Stomach (tissue), 9 donors: Measurements from ENCODE around the gene HDHD3. TPM values are rescaled to one million over a fixed set of nuclear protein-coding genes. Genes with fewer than 3 reads are reported as not detected.

Source experiments
- DNase-seq, 2 donors: peaks; one replicate each; pipeline versions ENCODE4 v3.0.0 to v3.0.0-alpha.2; 2013 to 2019
- H3K27ac ChIP-seq, 5 donors: fragments of 200-600 bp in 4 of 5; sonication (generic) in 4 of 5; one replicate each; pipeline ENCODE4 v1.5.1; 2013 to 2019; ENCODE audit warnings: mild to moderate bottlenecking in 1 of 5, moderate library complexity in 1 of 5
- H3K27me3 ChIP-seq, 3 donors: fragments of 200-600 bp; sonication (generic); one replicate each; pipeline ENCODE4 v1.5.1; 2017 to 2019; ENCODE audit warnings: mixed run types in 1 of 3
- H3K36me3 ChIP-seq, 4 donors: fragments of 200-600 bp; sonication (generic); 1 replicate in 3 of 4; 2 replicates in 1 of 4; pipeline ENCODE4 v1.5.1; 2016 to 2019
- H3K4me1 ChIP-seq, 4 donors: fragments of 200-600 bp; sonication (generic); one replicate each; pipeline ENCODE4 v1.5.1; 2016 to 2019
- H3K4me3 ChIP-seq, 4 donors: fragments of 200-600 bp; sonication (generic) in 3 of 4; one replicate each; pipeline ENCODE4 v1.5.1; 2016 to 2019; ENCODE audit warnings: mild to moderate bottlenecking in 1 of 4
- H3K9me3 ChIP-seq, 4 donors: fragments of 200-600 bp; sonication (generic); one replicate each; pipeline ENCODE4 v1.5.1; 2016 to 2019
- EP300 ChIP-seq: sonication (generic); formaldehyde crosslinking; IDR thresholded peaks from one replicate; pipeline ENCODE4 v1.6.1; 2017; ENCODE audit warnings: antibody characterized with exemption
- POLR2A ChIP-seq, 4 donors: fragments of 450-650 bp; IDR thresholded peaks; one replicate each; pipeline ENCODE4 v1.6.1; 2016; ENCODE audit warnings: antibody characterized with exemption in 4 of 4, control low read depth in 2 of 4, mild to moderate bottlenecking in 1 of 4, moderate library complexity in 1 of 4
- POLR2AphosphoS5 ChIP-seq, 3 donors: sonication (generic); formaldehyde crosslinking; IDR thresholded peaks; one replicate each; pipeline ENCODE4 v1.6.1; 2016; ENCODE audit warnings: antibody characterized with exemption in 3 of 3
- WGBS, 5 donors: extraction: QIAGEN DNeasy Blood & Tissue Kit in 3 of 5; methylation state at CpG; one replicate each; pipeline versions ENCODE4 v1.1.5 to v1.1.7; 2013 to 2018; 5-methylcytosine and 5-hydroxymethylcytosine counted together
- intact Hi-C: fragments of 100-400 bp; cut with DNase I; formaldehyde crosslinking; loops from one replicate; pipeline ENCODE4 v1.15.1; 2023; ENCODE audit warnings: low total_unique reads
- polyA plus RNA-seq, 3 donors: library from polyadenylated mRNA; stranded (reverse); fragments of 200-250 nt; gene quantifications; one replicate each; pipeline ENCODE4 v1.2.3, GENCODE V29; 2013
- total RNA-seq, 5 donors: library from RNA; depleted of rRNA; stranded (reverse); fragments of >200 nt; gene quantifications; one replicate each; pipeline versions ENCODE4 v1.1.0 to v1.2.3, GENCODE V29; 2014 to 2016
- TF ChIP-seq, protein P1 (sequence below), 7 experiments: fragments of 450-650 bp in 4 of 7; fragments of 200-600 bp in 3 of 7; sonication (generic) in 3 of 7; IDR thresholded peaks; one replicate each; pipeline ENCODE4 v1.5.1; 2016 to 2019; ENCODE audit warnings: antibody characterized with exemption in 7 of 7, control low read depth in 2 of 7, mild to moderate bottlenecking in 1 of 7
- donor health status: healthy with polysubstance abuse.
- donor health status: Bipolar disorder and iron deficiency.
- donor health status: healthy.

The HDHD3 gene
- total and polyA plus RNA-seq, 8 donors, result 41.3 to 120 (median 66.7) TPM

DNA sequence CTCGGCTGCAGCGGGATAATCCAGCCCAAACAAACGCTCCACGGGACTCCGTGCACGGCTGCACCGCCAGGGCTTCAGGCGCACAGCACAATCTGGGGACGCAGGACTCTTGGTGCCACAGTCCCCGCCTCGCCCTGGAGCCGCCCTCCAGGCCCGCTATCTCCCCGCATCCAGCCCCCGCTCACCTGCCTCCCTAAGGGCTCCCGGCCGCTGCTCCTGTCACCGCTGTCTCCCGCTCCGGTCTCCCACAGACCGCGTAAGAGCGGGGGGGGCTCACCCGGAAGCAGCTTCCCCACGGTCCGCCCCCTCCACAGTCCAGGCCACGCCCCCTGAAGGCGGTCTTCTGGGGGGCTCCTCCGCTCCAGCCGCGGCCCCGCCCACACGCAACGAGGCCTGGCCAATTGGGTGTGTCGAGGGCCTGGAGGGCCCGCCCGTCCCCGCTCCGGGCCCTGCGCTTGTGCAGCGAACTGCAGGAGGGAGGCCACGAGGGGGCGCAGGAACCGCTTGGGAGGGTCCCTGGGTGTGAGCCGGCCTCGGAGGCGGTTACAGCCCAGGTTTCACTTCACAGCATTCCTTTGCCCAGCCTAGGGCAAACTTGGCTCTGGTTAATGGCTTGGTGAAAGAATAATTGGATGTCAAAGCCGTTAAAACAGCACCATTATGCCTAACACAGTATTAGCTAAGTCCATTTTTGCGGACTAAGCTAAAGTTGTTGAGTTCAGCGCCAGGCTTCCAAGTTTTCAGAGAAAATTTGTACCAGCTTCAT, 24.4 kb upstream of the HDHD3 start, which contains the start of gene ALAD:
Gene ALAD, minus strand, starts transcription at position 258 of the 766 bp plus-strand sequence. CDS start 7,725 bp downstream, outside the sequence.
- H3K4me3 ChIP-seq, result peak within 1 kb of the TSS; percentile 87 to 94 (median 91)
- H3K9me3 ChIP-seq, result no peaks in the 10 kb centered on the region
- 2 to 7% (median 2%) methylated on average over 12 to 50 of the region's 50 CpGs for WGBS, 5 donors
- intact Hi-C loops, result no loop called here
- H3K4me1 ChIP-seq, result peaks cover 28 to 54% (median 50%) of the 10 kb centered on the region in 4 donors
- H3K27me3 ChIP-seq, result no peaks in the 10 kb centered on the region
- peak; percentile 100 for DNase-seq
- H3K27ac ChIP-seq, result peak within 1 kb of the TSS; percentile 81 to 94 (median 86)
- H3K36me3 ChIP-seq, result no peaks in the 10 kb centered on the region
- TF ChIP-seq POLR2AphosphoS5 (IDR thresholded peaks at IDR 0.05) (peak; percentile 31 to 93 (median 76)), POLR2A (IDR thresholded peaks at IDR 0.05) (peak in 1 of 4 donors; percentile 47), EP300 (no peak)
- TF ChIP-seq, protein P1, sequence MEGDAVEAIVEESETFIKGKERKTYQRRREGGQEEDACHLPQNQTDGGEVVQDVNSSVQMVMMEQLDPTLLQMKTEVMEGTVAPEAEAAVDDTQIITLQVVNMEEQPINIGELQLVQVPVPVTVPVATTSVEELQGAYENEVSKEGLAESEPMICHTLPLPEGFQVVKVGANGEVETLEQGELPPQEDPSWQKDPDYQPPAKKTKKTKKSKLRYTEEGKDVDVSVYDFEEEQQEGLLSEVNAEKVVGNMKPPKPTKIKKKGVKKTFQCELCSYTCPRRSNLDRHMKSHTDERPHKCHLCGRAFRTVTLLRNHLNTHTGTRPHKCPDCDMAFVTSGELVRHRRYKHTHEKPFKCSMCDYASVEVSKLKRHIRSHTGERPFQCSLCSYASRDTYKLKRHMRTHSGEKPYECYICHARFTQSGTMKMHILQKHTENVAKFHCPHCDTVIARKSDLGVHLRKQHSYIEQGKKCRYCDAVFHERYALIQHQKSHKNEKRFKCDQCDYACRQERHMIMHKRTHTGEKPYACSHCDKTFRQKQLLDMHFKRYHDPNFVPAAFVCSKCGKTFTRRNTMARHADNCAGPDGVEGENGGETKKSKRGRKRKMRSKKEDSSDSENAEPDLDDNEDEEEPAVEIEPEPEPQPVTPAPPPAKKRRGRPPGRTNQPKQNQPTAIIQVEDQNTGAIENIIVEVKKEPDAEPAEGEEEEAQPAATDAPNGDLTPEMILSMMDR (IDR thresholded peaks at IDR 0.05), result peak in 6 of 7 experiments; percentile 7 to 96 (median 94)

DNA sequence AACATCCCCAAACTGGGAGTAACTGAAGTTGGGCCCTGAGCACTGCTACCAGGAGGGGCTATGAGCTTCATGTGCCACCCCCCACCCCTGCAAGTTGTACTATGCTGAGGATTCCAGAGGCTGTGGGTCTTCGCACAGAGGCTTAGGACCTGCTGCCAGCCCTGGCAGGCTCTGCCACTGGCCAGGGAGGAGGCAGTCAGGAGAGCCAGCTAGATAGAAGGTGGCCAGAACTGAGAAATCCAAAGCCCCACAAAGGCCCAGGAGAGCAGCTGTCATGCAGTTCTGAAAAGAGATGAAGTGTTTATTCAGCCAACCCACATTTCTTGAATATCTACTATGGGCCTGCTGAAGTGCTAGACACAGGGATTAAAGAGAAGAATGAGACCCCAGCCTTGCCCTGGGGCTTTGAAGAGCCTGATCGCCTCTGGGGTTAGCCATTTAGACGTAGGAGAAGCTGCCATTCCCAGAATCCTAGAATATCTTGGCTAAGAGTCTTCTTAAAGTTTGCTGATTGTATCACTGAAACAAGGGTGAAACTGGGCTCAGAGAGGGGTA, 22.9 kb upstream of the HDHD3 start:
- no peak for TF ChIP-seq POLR2AphosphoS5 (IDR thresholded peaks at IDR 0.05)
- TF ChIP-seq EP300, result no peak
- TF ChIP-seq, protein P1 (IDR thresholded peaks at IDR 0.05), result no peak
- no peak for TF ChIP-seq POLR2A (IDR thresholded peaks at IDR 0.05)
- 41 to 69% (median 56%) methylated on average over 3 of the region's 3 CpGs for WGBS, 5 donors
- no peaks in the 10 kb centered on the region for H3K9me3 ChIP-seq
- H3K27ac ChIP-seq, result peak overlapping the region; percentile 81 to 94 (median 86)
- H3K4me3 ChIP-seq, result peak overlapping the region; percentile 87 to 94 (median 91)
- H3K27me3 ChIP-seq, result no peaks in the 10 kb centered on the region
- intact Hi-C loops, result loop anchor here (10.0 kb wide), 1 partner anchor 55 kb away; the partner anchor contains the start of genes BSPRY and WDR31
- peaks cover 0 to 14% (median 8%) of the 10 kb centered on the region in 4 donors for H3K36me3 ChIP-seq
- DNase-seq, result no peak
- peaks cover 28 to 63% (median 52%) of the 10 kb centered on the region in 4 donors for H3K4me1 ChIP-seq

DNA sequence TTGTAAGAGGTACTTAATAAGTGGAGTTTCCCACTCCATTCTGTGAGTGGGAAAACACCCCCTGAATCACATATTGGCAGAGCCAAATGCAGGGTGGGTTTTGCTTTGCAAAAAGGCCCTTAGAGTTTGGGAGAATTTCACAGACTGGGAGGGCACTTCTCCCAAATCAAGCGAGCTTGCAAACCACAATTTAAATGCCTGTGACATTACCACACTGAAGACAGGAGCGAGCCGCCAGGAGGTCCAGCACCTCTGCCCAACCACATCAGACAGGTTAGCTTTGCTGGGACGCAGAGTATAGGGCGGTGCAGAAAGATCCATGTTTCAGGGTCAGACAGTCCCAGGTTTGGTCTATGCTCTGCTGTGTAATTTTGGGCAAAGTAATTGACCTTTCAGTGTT, 22.0 kb upstream of the HDHD3 start:
- H3K27ac ChIP-seq, result peak overlapping the region; percentile 44 to 89 (median 84)
- 44 to 60% (median 46%) methylated on average over 5 of the region's 5 CpGs for WGBS, 5 donors
- no peaks in the 10 kb centered on the region for H3K27me3 ChIP-seq
- intact Hi-C loops, result loop anchor here (10.0 kb wide), 1 partner anchor 54 kb away; the partner anchor contains the start of genes BSPRY and WDR31
- H3K4me1 ChIP-seq, result peaks cover 28 to 63% (median 52%) of the 10 kb centered on the region in 4 donors
- TF ChIP-seq POLR2AphosphoS5 (IDR thresholded peaks at IDR 0.05) (no peak), EP300 (no peak), POLR2A (IDR thresholded peaks at IDR 0.05) (no peak)
- TF ChIP-seq, protein P1 (IDR thresholded peaks at IDR 0.05), result no peak
- peak overlapping the region in 1 of 4 donors; percentile 94 for H3K4me3 ChIP-seq
- no peaks in the 10 kb centered on the region for H3K9me3 ChIP-seq
- peaks cover 0 to 22% (median 13%) of the 10 kb centered on the region in 4 donors for H3K36me3 ChIP-seq
- DNase-seq, result no peak

DNA sequence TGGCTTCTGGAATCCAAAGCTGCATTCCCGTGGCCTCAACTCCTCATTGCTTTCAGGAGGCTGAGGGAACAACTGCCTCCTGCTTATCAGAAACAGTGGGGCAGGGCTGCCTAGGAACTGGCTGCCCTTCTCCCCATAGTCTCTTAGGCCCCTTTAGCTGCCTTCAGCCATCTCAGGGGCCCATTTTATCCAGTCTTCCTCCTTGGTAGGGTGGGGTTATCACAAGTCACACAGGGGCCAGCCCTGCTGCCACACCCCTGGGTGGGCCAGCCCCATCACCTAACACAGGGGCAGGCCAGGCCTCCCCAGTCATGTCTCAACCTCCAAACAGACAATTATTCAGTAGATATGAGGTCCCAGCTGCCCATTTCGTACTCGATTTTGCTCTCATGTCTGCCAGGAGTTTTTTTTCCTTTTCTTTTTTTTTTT, 20.4 kb upstream of the HDHD3 start:
- Histone ChIP-seq H3K36me3 (peaks cover 0 to 36% (median 27%) of the 10 kb centered on the region in 4 donors), H3K27ac (peak overlapping the region in 4 of 5 donors; percentile 31 to 89 (median 68)), H3K27me3 (no peaks in the 10 kb centered on the region), H3K4me3 (no peak overlapping the region), H3K9me3 (no peaks in the 10 kb centered on the region), H3K4me1 (peaks cover 28 to 63% (median 52%) of the 10 kb centered on the region in 4 donors)
- intact Hi-C loops, result loop anchor here (10.0 kb wide), 1 partner anchor 52 kb away; the partner anchor contains the start of genes BSPRY and WDR31
- 46 to 66% (median 50%) methylated on average over 3 of the region's 3 CpGs for WGBS, 5 donors
- TF ChIP-seq, protein P1 (IDR thresholded peaks at IDR 0.05), result no peak
- TF ChIP-seq POLR2A (IDR thresholded peaks at IDR 0.05) (no peak), EP300 (no peak), POLR2AphosphoS5 (IDR thresholded peaks at IDR 0.05) (no peak)
- peak in 1 of 2 donors; percentile 59 for DNase-seq
